Measurements from ENCODE around the gene CABP4.

DNA sequence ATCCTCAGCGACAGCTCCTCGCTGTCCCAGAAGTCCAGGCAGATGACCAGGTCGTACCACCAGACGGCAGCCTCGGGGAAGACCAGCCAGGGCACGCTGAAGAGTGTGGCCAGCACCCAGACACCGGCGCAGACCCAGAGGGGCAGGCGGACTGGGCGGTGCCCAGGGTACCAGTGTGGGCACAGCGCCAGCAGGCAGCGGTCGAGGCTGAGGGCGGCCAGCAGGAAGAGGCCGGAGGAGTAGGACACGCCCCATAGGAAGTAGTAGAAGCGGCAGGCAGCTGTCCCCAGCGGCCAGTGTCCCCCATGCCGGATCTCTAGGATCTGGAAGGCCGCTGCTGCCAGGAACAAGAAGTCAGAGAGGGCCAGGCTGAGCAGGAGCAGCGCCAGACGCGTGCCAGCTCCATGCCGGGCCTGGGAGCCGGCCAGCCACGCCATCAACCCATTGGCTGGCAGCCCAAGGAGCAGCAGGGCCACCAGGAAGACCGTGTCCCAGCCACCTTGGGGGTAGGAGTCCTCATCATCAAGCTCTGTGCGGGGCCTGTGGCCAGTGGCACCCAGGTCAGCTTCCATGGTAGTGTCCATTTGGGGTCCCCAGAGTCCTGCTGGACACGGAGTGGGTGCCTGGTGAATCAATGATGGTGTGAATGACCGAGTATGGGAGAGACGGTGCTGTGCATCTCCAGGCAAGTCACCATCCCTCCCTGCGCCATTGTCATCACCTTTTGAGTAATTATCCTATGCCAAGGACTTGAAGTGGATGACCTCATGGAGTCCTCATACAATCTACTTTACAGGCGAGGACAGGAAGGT lies 2.8 kb upstream of the CABP4 start, which contains the start of gene GPR152:
- TF ChIP-seq, protein P1, sequence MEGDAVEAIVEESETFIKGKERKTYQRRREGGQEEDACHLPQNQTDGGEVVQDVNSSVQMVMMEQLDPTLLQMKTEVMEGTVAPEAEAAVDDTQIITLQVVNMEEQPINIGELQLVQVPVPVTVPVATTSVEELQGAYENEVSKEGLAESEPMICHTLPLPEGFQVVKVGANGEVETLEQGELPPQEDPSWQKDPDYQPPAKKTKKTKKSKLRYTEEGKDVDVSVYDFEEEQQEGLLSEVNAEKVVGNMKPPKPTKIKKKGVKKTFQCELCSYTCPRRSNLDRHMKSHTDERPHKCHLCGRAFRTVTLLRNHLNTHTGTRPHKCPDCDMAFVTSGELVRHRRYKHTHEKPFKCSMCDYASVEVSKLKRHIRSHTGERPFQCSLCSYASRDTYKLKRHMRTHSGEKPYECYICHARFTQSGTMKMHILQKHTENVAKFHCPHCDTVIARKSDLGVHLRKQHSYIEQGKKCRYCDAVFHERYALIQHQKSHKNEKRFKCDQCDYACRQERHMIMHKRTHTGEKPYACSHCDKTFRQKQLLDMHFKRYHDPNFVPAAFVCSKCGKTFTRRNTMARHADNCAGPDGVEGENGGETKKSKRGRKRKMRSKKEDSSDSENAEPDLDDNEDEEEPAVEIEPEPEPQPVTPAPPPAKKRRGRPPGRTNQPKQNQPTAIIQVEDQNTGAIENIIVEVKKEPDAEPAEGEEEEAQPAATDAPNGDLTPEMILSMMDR (conservative IDR thresholded peaks at IDR 0.05; ENCODE audit: low read depth, low read length): no peak
- TF ChIP-seq EZH2 (IDR thresholded peaks at IDR 0.05; ENCODE audit: low read length, unreplicated experiment) (no peak), EZH2phosphoT487 (IDR thresholded peaks at IDR 0.05; ENCODE audit: borderline replicate concordance, low read length) (no peak)

All from PC-3 (cell line).